HCEC 1CT (cell line): ENCODE results near the gene MGAT5.
A peak's percentile ranks its signal among the peaks of the same experiment; 100 is the strongest.

Source experiments
- DNase-seq: peaks from one replicate; pipeline ENCODE4 v3.0.0-alpha.2; 2017

Gene MGAT5

DNA sequence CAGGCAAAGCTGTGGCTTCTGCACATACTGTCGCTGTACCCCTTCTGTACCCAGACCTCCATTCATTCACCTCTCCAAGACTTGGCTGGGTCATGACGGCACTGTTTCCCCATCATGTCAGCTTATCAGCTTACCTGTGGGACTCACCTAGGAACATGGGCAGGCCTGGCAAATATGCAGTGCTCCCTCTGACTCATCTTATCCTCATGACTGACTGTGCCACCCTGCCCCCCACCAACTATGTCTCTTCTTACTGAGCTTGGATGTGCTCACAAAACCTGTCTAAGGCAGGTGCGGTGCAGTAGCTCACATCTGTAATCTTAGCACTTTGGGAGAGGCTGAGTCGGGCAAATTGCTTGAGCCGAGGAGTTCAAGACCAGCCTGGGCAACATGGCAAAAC is 152.4 kb downstream of the MGAT5 start:
- no peak for DNase-seq

DNA sequence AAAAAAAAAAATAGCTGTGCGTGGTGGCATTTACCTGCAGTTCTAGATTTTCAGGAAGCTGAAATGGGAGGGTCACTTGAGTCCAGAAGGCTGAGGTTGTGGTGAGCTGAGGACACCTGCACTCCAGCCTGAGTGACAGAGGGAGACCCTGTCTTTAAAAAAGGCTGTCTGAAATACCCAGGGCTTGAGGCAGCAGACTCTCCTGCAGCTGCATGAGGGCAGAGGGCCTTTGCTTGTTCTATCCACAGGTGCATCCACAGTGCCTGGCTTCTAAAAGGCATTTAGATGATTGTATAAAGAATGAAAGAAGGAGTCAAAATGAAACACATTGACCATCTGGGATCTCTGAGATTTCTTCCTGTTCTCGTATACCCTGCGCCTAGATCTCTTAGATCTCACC is 152.9 kb downstream of the MGAT5 start:
- DNase-seq = no peak

DNA sequence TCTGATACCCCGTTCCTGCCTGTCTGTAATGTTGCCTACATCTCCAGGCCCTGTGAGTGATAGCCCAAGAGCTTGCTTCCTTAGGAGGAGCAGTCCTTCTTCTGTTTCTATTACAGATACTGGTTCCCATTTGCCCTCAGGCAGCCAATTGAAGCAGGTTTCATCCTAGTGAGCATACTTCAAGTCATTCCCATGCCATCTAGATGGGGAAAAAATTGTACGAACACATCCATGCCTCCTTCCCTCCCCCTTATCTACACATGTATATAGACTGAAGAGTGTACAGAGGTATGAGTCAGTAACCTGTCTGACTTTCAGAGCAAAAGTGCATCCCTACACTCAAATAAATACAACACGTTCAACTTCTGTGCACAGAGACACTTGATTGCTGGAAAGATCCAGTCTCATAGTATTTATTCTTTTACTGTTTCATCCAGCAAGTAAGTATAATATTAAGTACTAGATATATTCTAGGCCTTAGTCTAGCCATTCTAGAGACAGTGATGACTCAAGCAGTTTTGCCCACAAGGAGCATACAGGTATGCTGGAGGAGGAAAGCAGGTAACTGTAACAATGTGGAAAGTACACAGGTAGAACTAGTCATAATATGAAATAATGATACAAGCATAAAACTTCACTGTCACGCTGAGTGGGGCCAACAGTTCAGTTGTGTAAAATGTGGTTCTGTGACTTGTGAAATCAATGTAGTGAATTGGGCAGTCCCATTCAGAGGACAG is 153.4 kb downstream of the MGAT5 start:
- no peak for DNase-seq

DNA sequence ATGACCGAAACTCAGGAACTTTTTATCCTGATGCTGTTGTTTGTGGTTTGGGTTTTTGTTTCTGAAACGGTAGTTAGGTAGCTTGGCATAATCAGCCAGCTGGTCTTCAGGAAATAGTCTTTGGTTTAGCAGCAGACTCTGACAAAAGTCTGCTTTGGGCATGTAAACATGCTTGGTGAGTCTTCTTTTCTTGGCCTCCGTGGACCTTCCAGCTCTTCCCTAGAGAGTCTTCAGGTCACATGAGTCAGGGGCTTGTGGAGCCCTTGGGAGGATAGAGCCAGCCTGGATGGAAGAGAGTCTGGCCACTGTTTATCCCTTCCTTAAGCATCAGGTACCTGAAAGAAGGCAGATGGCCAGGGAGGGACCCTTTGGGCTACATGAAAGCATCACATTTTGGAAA is 154.5 kb downstream of the MGAT5 start:
- peak; percentile 67 for DNase-seq

DNA sequence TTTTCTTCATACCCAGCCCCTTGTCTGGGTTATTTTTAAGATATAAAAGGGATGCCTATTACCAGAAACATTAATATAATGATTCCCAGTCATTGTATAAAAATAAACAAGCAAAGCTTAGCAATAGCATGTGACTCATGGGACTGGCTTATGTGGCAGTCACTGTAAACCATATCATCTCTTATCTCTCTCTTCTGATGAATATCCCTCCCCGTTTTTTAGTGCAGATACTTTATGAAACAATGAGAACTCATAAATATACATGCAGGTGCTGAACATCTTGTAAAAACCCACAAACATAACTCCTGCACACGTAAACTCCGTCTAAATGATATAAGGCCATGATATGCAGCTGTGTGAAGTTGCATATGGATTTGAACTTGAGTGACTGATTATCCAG is 154.9 kb downstream of the MGAT5 start:
- DNase-seq = peak; percentile 74

DNA sequence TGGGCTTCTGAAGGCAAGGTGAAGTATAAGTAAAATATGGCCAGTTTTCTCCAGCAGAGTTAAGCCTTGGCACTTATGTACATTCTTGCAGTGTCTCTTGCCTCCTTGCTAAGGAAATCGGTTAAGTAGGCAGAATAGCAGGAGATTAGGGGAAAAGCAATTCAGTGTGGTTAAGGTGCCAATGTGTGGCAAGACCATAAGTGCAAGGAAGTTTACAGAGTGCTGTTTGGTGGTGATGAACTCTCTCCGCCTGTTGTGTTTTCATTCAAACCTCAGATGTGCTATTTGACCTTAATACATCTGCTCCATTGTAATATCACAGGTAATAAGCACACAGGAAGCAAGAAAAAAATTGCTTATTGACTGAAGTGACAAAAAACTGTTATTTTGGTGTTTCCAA is 156.1 kb downstream of the MGAT5 start:
- no peak for DNase-seq

DNA sequence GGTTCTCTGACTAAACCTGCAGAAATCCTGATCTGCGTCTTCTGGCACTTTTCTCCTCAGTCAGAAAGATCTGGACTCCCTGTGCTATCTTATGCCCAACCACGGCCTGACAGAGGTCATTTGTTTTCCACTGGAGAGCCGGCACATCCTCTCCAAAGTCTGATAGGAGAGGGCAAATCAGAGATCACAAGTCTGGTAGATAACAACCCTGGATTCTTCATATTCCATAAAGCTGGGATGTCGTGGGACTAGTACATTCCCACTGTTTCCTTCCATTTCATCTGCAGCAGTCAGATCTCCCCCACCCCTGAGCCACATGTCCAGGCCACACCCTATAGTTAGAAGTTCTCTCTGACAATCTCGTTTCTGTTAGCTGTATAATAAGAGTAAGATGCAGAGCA is 157.0 kb downstream of the MGAT5 start:
- DNase-seq = peak; percentile 59

DNA sequence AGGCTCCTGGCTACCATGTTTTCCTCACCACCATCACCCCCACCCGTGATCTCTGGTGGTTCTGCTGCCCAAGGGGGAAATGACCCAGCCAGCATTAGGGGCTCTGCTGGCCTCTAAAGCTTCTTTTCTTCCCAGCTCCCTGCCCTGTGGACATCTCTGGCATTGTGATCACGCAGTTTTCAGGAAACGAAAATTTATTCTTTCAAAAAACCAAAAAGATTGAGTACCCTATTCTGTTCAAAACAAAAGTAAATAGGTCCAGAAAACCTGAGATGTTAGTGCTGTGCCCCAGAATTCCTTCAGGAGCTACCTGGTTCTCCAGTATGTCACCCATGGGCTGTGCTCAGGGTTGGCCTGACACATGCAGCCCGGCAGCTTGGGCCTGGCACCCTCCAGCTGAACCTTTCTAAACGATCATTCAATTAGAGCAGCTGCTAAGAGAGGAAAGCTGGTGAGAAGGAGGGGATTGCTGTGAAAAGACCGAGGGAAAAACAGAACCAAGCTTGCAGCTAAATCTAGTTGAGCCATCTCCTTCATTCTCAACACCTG is 157.5 kb downstream of the MGAT5 start:
- no peak for DNase-seq

DNA sequence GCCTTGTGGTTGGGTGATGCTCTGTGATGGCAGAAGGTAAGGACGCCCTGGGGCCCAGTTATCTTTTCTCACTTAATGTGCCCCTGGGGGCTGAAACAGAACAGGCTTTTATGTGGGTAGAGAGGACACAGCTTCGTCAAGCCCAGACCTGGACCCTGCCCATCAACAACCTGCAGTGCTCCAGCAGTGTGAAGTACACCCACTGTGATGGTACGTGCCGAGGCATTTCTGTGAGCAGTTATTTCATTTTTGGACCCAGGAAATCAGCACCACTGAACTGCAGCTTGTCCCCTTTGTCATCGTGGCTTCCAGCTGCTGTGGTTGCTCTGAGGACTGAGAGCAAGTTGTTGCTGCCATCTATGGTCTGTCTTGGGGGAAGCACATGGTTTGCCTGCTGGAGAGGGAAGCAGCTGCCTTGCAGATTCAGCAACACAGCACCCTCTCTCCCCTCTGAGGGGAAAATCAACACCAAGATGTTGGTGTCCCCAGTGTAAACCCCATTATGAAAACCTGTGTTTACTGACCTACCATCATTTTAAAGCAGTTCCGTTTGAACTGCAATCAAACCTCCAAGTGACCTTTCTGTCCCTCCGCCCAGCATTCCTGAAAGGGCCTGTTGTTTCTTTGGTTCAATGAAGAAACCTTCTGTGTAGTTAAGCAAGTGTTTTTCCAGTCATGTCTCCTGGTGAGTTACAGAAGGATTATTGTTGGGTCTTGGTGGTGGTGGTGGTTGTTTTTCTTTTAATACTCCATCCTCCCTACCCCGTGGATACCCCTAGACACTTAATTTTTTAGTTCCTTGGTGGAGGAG is 158.2 kb downstream of the MGAT5 start:
- peak; percentile 90 for DNase-seq

DNA sequence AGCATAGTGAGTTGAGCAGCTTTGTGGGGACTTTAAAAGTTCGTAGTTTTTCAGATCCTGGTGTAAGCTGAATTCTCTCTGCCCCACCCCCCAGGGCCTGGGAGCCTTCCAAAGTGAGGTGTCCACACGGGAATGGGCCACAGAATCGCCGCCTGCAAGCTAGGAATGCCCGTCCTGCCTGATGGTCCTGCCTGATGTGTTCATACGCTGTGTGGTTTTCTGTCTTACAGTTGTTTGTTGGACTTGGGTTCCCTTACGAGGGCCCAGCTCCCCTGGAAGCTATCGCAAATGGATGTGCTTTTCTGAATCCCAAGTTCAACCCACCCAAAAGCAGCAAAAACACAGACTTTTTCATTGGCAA is 158.7 kb downstream of the MGAT5 start:
- no peak for DNase-seq

DNA sequence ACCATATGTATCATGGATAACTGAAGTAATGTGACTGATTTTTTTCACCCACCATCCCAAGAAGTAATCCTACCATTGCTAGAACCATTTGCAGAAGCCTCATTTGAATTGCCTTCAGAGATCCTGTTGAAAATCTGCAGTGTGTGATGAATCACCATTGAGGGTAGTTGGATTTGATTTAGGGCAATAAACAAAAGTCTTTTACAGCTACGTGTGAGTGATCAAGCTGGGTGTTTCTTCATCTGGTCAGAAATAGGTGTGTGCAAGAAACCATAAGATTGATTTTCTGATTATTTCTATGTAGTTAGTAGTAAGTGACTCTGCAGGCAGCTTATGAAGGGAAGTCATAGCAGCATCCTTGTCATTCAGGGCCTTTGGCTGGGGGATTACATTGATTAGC is 159.6 kb downstream of the MGAT5 start:
- peak; percentile 73 for DNase-seq

DNA sequence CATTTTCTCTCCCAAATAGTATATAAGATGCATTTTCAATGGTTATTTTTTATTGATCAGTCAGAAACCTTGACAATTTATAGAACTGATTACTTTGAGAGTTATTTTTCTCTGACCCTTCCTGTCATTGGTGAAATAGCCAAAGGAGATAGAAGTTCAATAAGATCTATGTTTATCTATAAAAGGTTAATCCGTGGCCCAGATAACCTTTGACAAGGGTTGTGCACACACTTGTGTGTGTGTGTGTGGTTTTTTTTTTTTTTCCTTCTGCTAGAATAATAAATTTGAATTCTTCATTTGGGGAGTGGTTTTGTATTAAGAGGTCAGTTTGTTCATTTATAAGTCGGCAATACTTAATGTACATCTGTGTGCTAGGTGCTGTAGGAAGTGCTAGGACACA is 160.0 kb downstream of the MGAT5 start:
- no peak for DNase-seq

DNA sequence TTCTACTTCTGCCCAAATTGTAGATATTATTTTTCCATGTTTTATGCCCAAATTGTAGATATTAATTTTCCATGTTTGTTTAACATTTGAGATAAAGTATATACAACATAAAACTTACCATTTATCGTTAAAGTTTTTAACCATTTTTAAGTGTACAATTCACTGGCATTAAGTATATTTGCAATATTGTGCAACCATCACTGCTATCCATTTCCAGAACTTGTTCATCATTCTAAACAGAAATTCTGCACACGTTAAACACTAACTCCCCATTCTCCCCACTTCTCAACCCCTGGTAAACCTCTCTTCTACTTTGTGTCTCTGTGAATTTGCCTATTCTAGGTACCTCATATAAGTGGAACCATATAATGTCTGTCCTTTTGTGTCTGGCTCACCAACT is 162.1 kb downstream of the MGAT5 start:
- DNase-seq = no peak

DNA sequence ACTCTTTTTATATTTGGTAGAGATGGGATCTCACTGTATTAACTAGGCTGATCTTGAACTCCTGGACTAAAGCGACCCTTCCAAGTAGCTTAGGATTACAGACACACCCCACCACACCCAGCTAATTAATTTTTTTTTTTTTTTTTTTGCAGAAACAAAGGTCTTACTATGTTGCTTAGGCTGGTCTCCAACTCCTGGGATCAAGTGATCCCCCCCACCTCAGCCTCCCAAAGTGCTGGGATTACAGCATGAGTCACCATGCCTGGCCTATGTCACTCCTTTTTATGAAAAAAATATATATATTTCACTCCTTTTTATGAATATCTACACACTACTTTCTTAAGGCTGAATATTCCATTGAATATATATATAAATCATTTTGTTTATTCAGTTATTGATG is 162.8 kb downstream of the MGAT5 start:
- DNase-seq = no peak

DNA sequence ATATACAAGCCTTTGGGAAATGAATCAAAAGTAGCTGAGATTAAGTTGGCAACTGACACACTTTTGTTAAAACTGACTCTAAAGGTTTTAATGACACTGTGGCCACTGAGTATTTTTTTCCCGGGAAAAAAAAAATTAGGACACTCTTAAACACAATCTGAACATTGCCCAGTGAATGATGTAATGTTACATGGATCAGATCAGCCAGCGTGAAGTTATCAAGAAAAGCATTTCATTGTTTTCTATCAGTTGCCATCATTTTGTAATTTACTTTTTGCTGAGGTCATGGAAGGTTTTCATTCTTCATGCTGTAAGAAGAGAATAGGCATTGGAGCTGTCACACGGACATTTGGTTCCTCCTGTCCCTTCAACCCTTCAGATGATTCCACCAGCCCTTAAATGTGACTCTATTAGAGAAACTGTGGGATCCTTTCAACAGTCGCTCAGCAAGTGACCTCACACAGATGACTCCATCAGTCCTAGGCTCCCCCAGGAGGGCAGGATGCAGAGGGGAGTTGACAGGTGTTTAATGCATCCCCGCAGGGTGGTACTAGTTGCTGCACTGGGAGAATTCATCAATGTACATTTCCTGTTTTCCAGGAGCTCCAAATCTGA is 164.2 kb downstream of the MGAT5 start:
- DNase-seq = no peak

DNA sequence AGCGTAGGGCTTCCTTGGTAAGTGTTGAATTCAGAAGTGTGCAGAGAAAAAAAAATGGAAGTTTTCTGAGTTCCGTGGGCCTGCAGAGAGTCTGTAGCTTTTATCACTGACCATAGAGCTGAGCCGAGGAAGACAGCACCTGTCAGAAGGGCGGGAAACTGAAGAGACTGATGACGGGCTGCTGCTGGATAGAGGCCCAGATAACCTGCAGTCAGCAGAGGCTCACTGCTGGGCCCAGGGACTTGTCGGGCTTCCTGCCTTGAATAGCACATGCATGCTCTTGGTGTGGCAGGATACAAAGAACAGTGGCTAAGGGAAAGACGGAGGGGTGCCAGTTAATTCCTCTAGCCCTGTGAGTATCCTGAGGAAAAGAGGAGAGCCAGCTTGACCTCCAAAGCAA is 166.4 kb downstream of the MGAT5 start:
- no peak for DNase-seq

DNA sequence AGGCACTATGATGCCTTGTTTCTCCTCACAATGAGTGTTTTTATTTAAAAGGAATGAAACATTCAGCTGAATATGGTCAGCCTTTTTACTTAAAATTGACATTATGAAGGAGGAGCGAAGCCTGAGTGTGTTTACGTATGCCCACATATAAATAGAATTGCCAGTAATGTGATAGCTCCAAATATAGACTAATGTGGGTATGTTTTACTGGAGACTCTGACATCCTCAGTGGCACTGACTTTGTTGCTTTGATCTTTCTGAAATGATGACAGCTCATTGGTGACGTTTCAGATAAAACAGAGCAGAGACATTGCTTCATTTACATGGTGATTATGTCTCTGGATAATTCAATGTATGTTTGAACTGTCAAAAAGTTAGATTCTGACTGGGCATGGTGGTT is 167.0 kb downstream of the MGAT5 start:
- DNase-seq = no peak

DNA sequence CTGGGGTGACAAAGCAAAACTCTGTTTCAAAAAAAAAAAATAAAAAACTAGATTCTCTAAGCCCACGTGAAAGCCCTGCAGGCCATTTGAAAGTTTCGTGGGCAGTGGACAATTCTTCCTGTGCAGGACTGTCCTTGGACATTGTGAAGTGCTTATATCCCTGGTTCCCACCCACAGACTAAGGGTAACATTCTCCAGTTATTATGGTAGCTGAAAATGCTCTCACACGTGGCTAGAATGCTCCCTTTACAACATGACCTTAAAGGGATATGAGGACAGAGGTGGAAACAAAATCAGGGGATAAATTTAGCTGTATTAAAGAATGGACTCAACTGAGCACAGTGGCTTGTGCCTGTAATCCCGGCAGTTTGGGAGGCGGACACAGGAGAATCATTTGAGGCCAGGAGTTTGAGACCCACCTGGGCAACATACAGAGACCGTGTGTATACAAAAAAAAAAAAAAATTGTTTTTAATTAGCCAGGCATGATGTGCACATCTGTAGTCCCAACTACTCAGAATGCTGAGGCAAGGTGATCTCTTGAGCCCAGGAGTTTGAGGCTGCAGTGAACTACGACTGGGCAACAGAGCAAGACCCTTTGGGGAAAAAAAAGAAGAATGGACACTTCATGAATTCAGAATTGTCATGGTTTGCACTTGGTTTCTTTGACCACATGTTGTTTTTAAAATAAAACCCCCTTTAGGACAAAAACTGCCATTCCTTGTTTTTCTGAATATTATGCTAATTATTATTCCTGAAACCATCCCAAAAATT is 167.9 kb downstream of the MGAT5 start:
- no peak for DNase-seq

DNA sequence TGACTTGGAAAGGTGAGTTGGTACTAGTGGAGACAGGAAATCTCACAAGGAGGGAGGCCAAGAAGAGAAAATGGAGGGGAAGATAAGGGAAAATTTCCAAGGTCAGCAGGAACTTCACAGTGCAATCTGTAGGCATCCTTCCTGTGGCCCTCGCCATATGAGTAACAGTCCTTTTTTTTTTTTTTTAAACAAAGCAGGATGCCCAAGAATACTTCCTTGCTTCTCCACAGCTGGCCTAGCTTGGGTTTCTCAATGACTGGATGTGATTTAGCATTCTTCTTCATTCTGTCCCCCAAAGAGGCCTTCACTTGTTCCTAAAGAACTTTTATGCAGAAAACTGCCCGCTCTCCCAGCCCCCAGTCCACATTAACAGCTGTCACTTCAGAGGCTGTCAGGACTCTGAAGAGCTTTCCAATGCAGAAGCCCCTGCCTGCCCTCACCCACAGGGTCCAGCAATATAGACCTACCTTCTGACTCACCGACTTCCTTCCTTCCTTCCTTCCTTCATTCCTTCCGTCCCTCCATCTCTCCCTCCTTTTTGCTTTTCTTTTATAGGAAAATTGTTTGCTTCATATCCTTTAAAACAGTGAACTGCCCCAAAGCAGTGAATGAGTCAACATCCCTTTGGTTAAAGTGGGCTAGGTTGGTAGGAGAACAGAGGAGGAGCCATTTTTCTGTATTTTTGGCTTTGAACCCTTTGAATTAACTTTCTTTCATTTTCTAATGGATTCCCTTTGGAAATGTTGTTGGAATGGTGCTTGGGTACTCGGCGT is 172.0 kb downstream of the MGAT5 start:
- DNase-seq = no peak

DNA sequence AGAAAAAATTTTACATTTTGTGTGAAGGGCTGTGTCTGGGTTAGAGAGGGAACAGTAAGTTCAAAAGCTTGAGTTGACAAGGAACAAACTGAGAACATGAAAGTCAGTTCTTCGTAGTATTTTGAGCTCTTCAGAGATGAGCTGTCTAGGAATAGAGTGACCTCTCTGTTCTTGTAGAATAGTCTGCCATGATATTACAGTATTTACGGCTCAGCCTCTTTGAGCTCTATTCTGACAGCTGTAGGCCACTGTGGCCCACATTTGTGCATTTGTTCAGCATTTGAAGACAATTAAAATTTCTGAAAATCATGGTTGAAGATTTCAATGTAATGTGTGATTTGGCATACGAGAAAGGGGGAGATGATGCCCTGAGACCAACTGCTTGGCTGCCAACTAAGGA is 172.8 kb downstream of the MGAT5 start:
- no peak for DNase-seq

DNA sequence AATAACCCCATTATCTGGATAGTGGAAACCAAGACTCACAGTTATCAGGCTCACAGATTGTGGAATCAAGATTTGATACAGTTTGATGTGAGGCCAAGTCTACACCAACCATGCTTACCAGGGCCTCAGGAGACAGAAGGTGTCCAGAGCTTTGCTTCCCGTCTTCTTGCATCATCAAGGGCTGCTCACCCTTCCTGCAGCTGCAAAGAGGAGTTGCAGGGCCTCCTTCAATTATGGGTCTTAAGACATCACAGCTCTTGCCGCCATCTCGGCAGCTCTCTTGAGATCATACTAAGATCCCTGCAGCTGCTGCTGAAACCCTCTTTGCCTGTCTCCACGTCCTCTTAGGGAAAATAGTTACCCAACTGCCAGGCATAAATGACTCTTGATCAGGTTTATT is 176.0 kb downstream of the MGAT5 start:
- no peak for DNase-seq

DNA sequence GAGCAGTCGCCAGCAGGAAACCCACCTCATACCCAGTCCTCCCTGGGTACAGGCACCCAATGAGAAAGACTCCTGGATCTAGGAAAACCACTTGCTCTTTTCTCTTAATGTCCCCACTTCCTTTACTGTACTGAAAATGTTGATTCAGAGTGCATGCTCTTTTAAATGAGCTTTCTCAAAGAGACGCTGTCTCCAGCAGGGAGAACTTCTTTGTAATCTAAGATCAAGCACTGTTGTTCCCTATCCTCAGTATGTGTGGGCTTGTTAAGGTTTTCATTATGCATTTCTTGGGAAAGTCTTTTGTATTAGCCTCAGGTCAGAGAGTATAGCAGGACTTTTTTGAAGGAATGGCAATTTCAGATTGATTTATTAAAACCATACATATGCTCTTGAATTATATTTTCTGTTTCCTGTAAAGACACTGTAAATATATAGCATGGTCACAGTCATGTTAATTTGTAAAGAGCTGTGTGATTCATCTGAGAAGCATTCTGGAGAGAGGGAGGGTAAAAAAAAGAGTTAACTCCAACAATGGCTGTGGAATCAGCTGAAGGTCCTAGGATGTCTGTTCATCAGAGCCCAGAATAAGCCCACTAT is 178.1 kb downstream of the MGAT5 start:
- DNase-seq = peak; percentile 43
